Gastrocnemius medialis (tissue), 4 donors: Measurements from ENCODE around the gene AIF1L.

Experiments
- POLR2A ChIP-seq, 2 donors: fragments of 450-650 bp; IDR thresholded peaks; one replicate each; pipeline ENCODE4 v1.6.1; 2017; ENCODE audit warnings: antibody characterized with exemption in 2 of 2, mild to moderate bottlenecking in 2 of 2, moderate library complexity in 2 of 2
- TF ChIP-seq, protein P1 (sequence below), 5 experiments: fragments of 450-650 bp in 3 of 5; fragments of 200-600 bp in 2 of 5; sonication (generic) in 2 of 5; IDR thresholded peaks in 4 of 5; conservative IDR thresholded peaks in 1 of 5; 1 replicate in 4 of 5; 2 replicates in 1 of 5; pipeline ENCODE4 v1.5.1; 2016 to 2019; ENCODE audit warnings: antibody characterized with exemption in 5 of 5, mild to moderate bottlenecking in 3 of 5, moderate library complexity in 3 of 5

DNA sequence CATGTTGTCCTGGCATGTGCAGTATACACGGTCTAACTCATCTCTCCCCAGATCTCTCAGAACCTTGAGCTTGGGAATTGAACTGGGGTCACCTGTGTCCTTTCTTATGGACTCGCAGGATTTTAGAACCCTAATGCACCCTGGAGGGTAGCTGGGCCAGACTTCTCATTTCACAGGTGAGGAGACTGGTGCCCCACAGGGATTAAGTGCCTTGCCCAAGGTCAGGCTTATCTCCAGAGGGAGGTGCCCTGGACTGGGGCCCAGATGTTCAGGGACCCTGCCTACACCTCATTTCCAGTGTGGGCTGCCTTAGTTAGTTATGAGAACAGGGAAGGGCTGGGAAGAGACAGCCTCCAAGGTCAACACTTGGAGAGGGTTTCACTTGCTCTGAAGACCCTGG lies 25.0 kb downstream of the AIF1L start:
- no peak for TF ChIP-seq POLR2A (IDR thresholded peaks at IDR 0.05)
- TF ChIP-seq, protein P1, sequence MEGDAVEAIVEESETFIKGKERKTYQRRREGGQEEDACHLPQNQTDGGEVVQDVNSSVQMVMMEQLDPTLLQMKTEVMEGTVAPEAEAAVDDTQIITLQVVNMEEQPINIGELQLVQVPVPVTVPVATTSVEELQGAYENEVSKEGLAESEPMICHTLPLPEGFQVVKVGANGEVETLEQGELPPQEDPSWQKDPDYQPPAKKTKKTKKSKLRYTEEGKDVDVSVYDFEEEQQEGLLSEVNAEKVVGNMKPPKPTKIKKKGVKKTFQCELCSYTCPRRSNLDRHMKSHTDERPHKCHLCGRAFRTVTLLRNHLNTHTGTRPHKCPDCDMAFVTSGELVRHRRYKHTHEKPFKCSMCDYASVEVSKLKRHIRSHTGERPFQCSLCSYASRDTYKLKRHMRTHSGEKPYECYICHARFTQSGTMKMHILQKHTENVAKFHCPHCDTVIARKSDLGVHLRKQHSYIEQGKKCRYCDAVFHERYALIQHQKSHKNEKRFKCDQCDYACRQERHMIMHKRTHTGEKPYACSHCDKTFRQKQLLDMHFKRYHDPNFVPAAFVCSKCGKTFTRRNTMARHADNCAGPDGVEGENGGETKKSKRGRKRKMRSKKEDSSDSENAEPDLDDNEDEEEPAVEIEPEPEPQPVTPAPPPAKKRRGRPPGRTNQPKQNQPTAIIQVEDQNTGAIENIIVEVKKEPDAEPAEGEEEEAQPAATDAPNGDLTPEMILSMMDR (IDR thresholded peaks at IDR 0.05 in 4 of 5, conservative IDR thresholded peaks at IDR 0.05 in 1 of 5): no peak
